Astrocyte (in vitro differentiated cells and primary cell): Measurements from ENCODE around the gene SYNGR4. TPM values are rescaled to one million over a fixed set of nuclear protein-coding genes. Genes with fewer than 3 reads are reported as not detected.
"Not testable (repeated sequence)": the region's sequence is repeated elsewhere in the genome, so short reads cannot be mapped to it uniquely, and the experiment has no call there.

ENCODE experiments used
- DNase-seq: peaks from one replicate; pipeline ENCODE4 v3.0.0-alpha.2; 2010; ENCODE audit warnings: low read depth
- FAIRE-seq: peaks from 2 replicates; lab custom pipeline; 2011; peaks lifted over from hg19 to GRCh38; lab: Jason Lieb, UNC
- H2AFZ ChIP-seq: 2 replicates; pipeline ENCODE4 v1.6.0; 2012; ENCODE audit warnings: low read depth, low read length, inconsistent platforms
- H3K27ac ChIP-seq: 2 replicates; pipeline ENCODE4 v1.5.1; 2011; ENCODE audit warnings: low read depth, low read length, inconsistent platforms
- H3K27me3 ChIP-seq: 2 replicates; pipeline ENCODE4 v1.6.0; 2011; ENCODE audit warnings: low read length, inconsistent platforms; ENCODE audit not compliant: insufficient read depth
- H3K36me3 ChIP-seq: 2 replicates; pipeline ENCODE4 v1.5.1; 2011; ENCODE audit warnings: low read length, inconsistent platforms; ENCODE audit not compliant: insufficient read depth
- H3K4me1 ChIP-seq: 2 replicates; pipeline ENCODE4 v1.5.1; 2011; ENCODE audit warnings: low read length, inconsistent platforms; ENCODE audit not compliant: insufficient read depth
- H3K4me2 ChIP-seq: 2 replicates; pipeline ENCODE4 v1.6.0; 2012; ENCODE audit warnings: low read length, inconsistent platforms
- H3K4me3 ChIP-seq: 2 replicates; pipeline ENCODE4 v1.5.1; 2011; ENCODE audit warnings: low read depth, mild to moderate bottlenecking, low read length, inconsistent platforms; ENCODE audit not compliant: insufficient read depth
- H3K79me2 ChIP-seq: 2 replicates; pipeline ENCODE4 v1.6.0; 2012; ENCODE audit warnings: mild to moderate bottlenecking, low read length, inconsistent platforms; ENCODE audit not compliant: insufficient read depth
- H3K9ac ChIP-seq: 2 replicates; pipeline ENCODE4 v1.6.0; 2012; ENCODE audit warnings: mild to moderate bottlenecking, low read length, inconsistent platforms
- H3K9me3 ChIP-seq: 2 replicates; pipeline ENCODE4 v1.5.1; 2012; ENCODE audit warnings: low read depth, mild to moderate bottlenecking, low read length, inconsistent platforms; ENCODE audit not compliant: insufficient read depth
- H4K20me1 ChIP-seq: 2 replicates; pipeline ENCODE4 v1.6.0; 2012; ENCODE audit warnings: low read length, inconsistent platforms; ENCODE audit not compliant: insufficient read depth
- H3K27ac Mint-ChIP-seq: one replicate; pipeline ENCODE4 v1.8.0; 2021; ENCODE audit warnings: mild to moderate bottlenecking, mixed read lengths; ENCODE audit not compliant: unreplicated experiment
- H3K27me3 Mint-ChIP-seq: one replicate; pipeline ENCODE4 v1.8.0; 2021; ENCODE audit warnings: low read depth, mixed read lengths; ENCODE audit not compliant: unreplicated experiment
- H3K36me3 Mint-ChIP-seq: one replicate; pipeline ENCODE4 v1.8.0; 2021; ENCODE audit warnings: low read depth, mixed read lengths; ENCODE audit not compliant: unreplicated experiment
- H3K4me1 Mint-ChIP-seq: one replicate; pipeline ENCODE4 v1.8.0; 2021; ENCODE audit warnings: low read depth, mixed read lengths; ENCODE audit not compliant: unreplicated experiment
- H3K4me3 Mint-ChIP-seq: one replicate; pipeline ENCODE4 v1.8.0; 2021; ENCODE audit warnings: mild to moderate bottlenecking, moderate library complexity, mixed read lengths; ENCODE audit not compliant: unreplicated experiment
- H3K9me3 Mint-ChIP-seq: one replicate; pipeline ENCODE4 v1.8.0; 2021; ENCODE audit warnings: mild to moderate bottlenecking, mixed read lengths; ENCODE audit not compliant: unreplicated experiment
- CTCF ChIP-seq: IDR thresholded peaks from 2 replicates; pipeline ENCODE4 v1.5.1; 2011; ENCODE audit warnings: low read depth, mild to moderate bottlenecking, inconsistent platforms, low read length, moderate library complexity; ENCODE audit not compliant: insufficient read depth
- EZH2 ChIP-seq: IDR thresholded peaks from 2 replicates; pipeline ENCODE4 v1.6.1; 2012; ENCODE audit warnings: mild to moderate bottlenecking, low read length, inconsistent platforms; ENCODE audit not compliant: insufficient read depth
- total RNA-seq: library from RNA; stranded (reverse); gene quantifications from 2 replicates; pipeline ENCODE4 v1.2.1, GENCODE V29; 2021

Gene SYNGR4
- total RNA-seq, 1 donor from 2014 or later: not detected

- peaks cover 46% of the 10 kb centered on the region for H4K20me1 ChIP-seq
- FAIRE-seq: no peak
- peaks cover 2% of the 10 kb centered on the region for H3K27me3 Mint-ChIP-seq
- DNase-seq: peak; percentile 47
- no peaks in the 10 kb centered on the region for H3K9me3 ChIP-seq
- peak overlapping the region; percentile 97 for H3K27ac Mint-ChIP-seq
- H3K4me1 ChIP-seq: peaks cover 11% of the 10 kb centered on the region
- H3K27me3 ChIP-seq: peaks cover 11% of the 10 kb centered on the region
- H3K36me3 Mint-ChIP-seq: peaks cover 9% of the 10 kb centered on the region
- peaks cover 48% of the 10 kb centered on the region for H3K79me2 ChIP-seq
- H3K36me3 ChIP-seq: peaks cover 23% of the 10 kb centered on the region
- H3K4me1 Mint-ChIP-seq: peaks cover 16% of the 10 kb centered on the region
- peak overlapping the region; percentile 58 for H2AFZ ChIP-seq
- H3K4me3 ChIP-seq: peak overlapping the region; percentile 89
- H3K9ac ChIP-seq: peak overlapping the region; percentile 99
- peak overlapping the region; percentile 98 for H3K4me3 Mint-ChIP-seq
- peak overlapping the region; percentile 93 for H3K27ac ChIP-seq
- TF ChIP-seq CTCF (no peak), EZH2 (no peak)
- peak overlapping the region; percentile 93 for H3K4me2 ChIP-seq
- H3K9me3 Mint-ChIP-seq: no peaks in the 10 kb centered on the region
These were observed 26.3 kb downstream of the SYNGR4 start for GRCh38 chr19:48390188-48391099.

GRCh38 chr19:48391100-48392005, 27.2 kb downstream of the SYNGR4 start, which contains the start of gene KDELR1:
Gene KDELR1 (minus strand): TSS chr19:48391551. CDS start chr19:48391358, 193 bp downstream.
- H3K27me3 Mint-ChIP-seq: peaks cover 2% of the 10 kb centered on the region
- FAIRE-seq (no peak), DNase-seq (peak; percentile 33)
- H3K9me3 Mint-ChIP-seq: no peaks in the 10 kb centered on the region
- peak within 1 kb of the TSS; percentile 58 for H2AFZ ChIP-seq
- H3K4me2 ChIP-seq: peak within 1 kb of the TSS; percentile 93
- TF ChIP-seq EZH2 (no peak), CTCF (peak; percentile 73)
- H3K27ac ChIP-seq: peak within 1 kb of the TSS; percentile 93
- H3K4me1 ChIP-seq: peaks cover 11% of the 10 kb centered on the region
- peak within 1 kb of the TSS; percentile 97 for H3K27ac Mint-ChIP-seq
- H3K36me3 ChIP-seq: peaks cover 16% of the 10 kb centered on the region
- peak within 1 kb of the TSS; percentile 99 for H3K9ac ChIP-seq
- peaks cover 14% of the 10 kb centered on the region for H3K27me3 ChIP-seq
- H3K4me3 ChIP-seq: peak within 1 kb of the TSS; percentile 89
- no peaks in the 10 kb centered on the region for H3K9me3 ChIP-seq
- H4K20me1 ChIP-seq: peaks cover 38% of the 10 kb centered on the region
- peaks cover 43% of the 10 kb centered on the region for H3K79me2 ChIP-seq
- H3K4me3 Mint-ChIP-seq: peak within 1 kb of the TSS; percentile 98
- H3K4me1 Mint-ChIP-seq: peaks cover 16% of the 10 kb centered on the region
- H3K36me3 Mint-ChIP-seq: peaks cover 7% of the 10 kb centered on the region

- not testable (repeated sequence) for H3K27ac ChIP-seq, FAIRE-seq, H2AFZ ChIP-seq, H3K9me3 Mint-ChIP-seq, DNase-seq, H3K9ac ChIP-seq, H3K4me3 ChIP-seq, H3K27me3 Mint-ChIP-seq, H3K36me3 Mint-ChIP-seq, H3K27ac Mint-ChIP-seq, H3K9me3 ChIP-seq
- peaks cover 16% of the 10 kb centered on the region for H3K4me1 Mint-ChIP-seq
- Histone ChIP-seq H3K79me2 (peaks cover 42% of the 10 kb centered on the region), H3K4me2 (peak overlapping the region; percentile 93), H3K36me3 (peaks cover 15% of the 10 kb centered on the region), H3K4me1 (peaks cover 11% of the 10 kb centered on the region), H3K27me3 (peaks cover 14% of the 10 kb centered on the region), H4K20me1 (peaks cover 33% of the 10 kb centered on the region)
- peak overlapping the region; percentile 98 for H3K4me3 Mint-ChIP-seq
These were observed 27.8 kb downstream of the SYNGR4 start for GRCh38 chr19:48392006-48392344.
